ENCODE results near the gene FBL.

- no peak for TF ChIP-seq CHD2 (IDR thresholded peaks at IDR 0.05; ENCODE audit: borderline replicate concordance, low read depth, low read length)
- TF ChIP-seq TARDBP (IDR thresholded peaks at IDR 0.05; ENCODE audit: borderline replicate concordance): no peak
- TF ChIP-seq CTCF (IDR thresholded peaks at IDR 0.05 in 2 of 3, conservative IDR thresholded peaks at IDR 0.05 in 1 of 3; ENCODE audit: control insufficient read depth in 2 of 3, extremely low read depth in 1 of 3, insufficient read depth in 1 of 3, low read depth in 3 of 3, low read length in 3 of 3): no peak
- TF ChIP-seq POLR2A (IDR thresholded peaks at IDR 0.05; ENCODE audit: low read depth, low read length): no peak
- TF ChIP-seq RCOR1 (conservative IDR thresholded peaks at IDR 0.05; ENCODE audit: low read depth, low read length): no peak
- TF ChIP-seq GABPA (IDR thresholded peaks at IDR 0.05; ENCODE audit: low read depth): no peak
- no peak for TF ChIP-seq ZNF207 (IDR thresholded peaks at IDR 0.05; ENCODE audit: borderline replicate concordance)
- TF ChIP-seq JUND (IDR thresholded peaks at IDR 0.05; ENCODE audit: low read depth, low read length): no peak
- TF ChIP-seq BHLHE40 (IDR thresholded peaks at IDR 0.05; ENCODE audit: borderline replicate concordance in 1 of 2, low read depth in 2 of 2, low read length in 1 of 2): no peak
- no peak for TF ChIP-seq ZNF24 (IDR thresholded peaks at IDR 0.05)
- TF ChIP-seq EGR1 (IDR thresholded peaks at IDR 0.05; ENCODE audit: borderline replicate concordance in 1 of 2, low read depth in 2 of 2, low read length in 2 of 2): no peak
- TF ChIP-seq STAT1 (conservative IDR thresholded peaks at IDR 0.05): no peak
Observed at GRCh38 chr19:39845172-39845571, 1.0 kb downstream of the FBL start.

All from GM12878 (cell line).